ENCODE data around the gene GPR101.
A peak's percentile ranks its signal among the peaks of the same experiment; 100 is the strongest.

Gene GPR101, protein sequence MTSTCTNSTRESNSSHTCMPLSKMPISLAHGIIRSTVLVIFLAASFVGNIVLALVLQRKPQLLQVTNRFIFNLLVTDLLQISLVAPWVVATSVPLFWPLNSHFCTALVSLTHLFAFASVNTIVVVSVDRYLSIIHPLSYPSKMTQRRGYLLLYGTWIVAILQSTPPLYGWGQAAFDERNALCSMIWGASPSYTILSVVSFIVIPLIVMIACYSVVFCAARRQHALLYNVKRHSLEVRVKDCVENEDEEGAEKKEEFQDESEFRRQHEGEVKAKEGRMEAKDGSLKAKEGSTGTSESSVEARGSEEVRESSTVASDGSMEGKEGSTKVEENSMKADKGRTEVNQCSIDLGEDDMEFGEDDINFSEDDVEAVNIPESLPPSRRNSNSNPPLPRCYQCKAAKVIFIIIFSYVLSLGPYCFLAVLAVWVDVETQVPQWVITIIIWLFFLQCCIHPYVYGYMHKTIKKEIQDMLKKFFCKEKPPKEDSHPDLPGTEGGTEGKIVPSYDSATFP

DNA sequence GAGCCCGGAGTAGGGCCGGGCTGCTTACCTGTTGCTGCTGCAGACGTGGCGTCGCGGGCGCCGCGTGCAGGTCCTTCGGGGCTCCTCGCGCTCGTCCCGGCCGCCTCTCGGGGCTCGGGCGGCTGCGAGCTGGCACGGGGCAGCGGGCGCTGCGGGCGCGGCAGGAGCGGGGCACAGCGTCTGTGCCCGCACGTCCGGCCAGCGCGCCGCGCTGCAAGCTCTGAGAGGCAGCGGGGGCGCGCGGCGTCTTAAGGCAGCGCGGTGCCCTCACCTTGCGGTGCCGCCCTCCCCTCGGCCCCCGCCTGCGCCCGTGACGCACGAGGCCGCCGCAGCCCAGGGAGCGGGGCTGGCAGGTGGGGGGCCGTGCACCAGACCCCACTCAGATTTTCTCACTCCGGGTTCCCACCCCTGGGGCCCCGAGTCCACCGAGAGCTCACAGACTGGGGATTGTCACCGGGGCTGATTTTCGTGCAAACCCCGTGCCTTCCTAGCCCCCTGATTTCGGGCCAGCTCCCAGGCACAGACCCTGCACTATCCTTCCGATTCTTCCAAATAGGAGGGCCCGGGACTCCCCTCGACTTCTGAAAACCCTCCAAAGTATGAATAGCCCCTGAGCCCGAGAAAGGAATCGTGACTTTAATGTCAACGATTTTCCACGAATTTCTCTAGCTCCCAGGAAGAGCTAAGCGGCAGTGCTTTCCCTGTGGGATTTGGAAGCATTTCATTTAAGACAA is at the start of gene GPR101:
GPR101 (minus strand) TSS at position 222 of the 734 bp plus-strand sequence. CDS start 2,321 bp downstream, outside the sequence.
- DNase-seq (ENCODE audit: low read depth in 2 of 2) = no peak

- no peak for DNase-seq (ENCODE audit: low read depth in 2 of 2)
Measured at GRCh38 chrX:137081239-137081638, 47.4 kb upstream of the GPR101 start.

DNA sequence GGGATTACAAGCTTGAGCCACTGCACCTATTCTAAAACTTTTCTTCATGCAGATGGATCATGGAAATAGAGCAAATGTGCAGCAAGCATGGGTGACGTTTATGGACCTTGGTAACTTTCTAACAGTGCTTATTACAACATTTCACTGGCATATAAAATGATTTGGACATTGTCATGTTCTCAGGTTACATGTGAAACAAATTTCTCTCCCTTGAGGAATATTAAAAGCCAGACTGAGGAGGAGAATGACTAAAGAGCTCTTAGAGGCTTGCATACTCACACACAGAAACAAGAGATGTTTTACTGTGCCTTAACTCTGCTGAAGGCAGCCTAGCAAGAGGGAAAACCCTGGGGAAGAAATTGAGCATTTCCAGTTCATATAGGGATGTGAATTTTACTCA is 38.6 kb upstream of the GPR101 start:
- DNase-seq (ENCODE audit: low read depth in 2 of 2) = no peak

DNA sequence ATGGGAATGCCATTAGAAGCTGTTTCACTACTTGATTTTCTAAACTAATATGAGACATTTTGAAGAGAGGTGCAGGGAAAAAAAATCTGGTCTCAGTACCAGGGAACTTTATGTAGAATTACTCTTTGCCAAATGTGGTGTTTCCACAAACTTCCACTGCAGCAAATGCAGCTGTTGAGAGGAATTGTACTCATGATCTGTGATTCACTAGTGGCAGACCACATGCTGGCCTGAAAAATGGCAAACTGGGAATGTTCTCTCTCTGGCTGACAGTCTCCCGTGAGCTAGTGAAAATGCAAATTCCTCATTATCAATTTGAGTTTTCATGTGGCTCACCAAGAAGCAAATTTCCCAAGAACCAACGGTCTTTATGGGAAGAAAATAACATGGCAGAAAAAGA is 37.8 kb upstream of the GPR101 start:
- DNase-seq (ENCODE audit: low read depth in 2 of 2) = no peak

DNA sequence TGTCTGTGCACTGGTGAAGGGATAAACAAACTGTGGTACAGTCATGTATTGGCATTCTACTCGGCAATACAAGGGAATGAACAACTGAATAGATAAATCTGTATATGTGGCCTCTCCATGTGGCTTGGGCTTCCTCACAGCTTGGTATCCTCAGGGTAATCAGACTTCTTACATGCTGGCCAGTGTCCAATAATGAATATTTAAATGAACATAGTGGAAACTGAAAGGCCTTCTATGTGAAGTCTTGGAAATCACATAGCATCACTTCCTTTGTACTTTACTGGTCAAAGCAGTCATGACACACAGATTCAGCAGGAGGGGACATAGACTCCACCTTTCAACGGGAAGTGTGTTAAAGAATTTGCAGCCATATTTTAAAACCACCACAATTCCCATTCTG is 33.4 kb upstream of the GPR101 start:
- DNase-seq (ENCODE audit: low read depth in 2 of 2) = no peak

DNA sequence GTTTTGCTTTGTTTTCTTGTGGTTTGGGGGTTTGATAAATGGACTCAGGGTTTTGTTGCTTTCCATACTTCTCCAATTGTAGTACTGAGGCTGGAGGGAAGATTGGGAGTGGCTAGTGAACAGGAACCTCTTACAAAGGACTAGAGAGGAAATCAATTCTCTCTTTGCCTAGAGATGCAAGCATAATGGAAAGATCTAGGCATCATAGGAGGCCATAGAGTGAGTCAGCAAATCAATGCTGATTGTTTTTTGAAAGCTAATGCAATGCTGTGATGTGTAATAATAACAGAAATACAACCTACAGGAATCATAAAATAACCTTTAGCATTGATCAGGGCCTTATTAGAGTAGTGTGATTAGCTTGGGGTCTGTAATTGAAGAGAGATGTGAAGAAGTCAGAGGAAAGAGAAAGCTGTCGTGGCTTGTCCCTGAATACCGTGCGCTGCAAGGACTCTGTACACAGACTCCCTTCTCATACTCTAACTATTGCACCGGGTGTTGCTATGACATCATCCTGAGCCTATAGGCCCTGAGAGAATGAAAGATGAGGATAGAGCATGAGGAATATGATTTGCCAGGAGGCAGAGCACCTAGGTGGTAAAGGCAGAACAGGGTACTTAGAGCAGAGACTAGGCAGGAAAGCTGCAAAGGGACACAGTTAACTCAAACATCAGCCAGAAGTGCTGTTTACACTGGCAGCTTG is 29.3 kb upstream of the GPR101 start:
- no peak for DNase-seq (ENCODE audit: low read depth in 2 of 2)

DNA sequence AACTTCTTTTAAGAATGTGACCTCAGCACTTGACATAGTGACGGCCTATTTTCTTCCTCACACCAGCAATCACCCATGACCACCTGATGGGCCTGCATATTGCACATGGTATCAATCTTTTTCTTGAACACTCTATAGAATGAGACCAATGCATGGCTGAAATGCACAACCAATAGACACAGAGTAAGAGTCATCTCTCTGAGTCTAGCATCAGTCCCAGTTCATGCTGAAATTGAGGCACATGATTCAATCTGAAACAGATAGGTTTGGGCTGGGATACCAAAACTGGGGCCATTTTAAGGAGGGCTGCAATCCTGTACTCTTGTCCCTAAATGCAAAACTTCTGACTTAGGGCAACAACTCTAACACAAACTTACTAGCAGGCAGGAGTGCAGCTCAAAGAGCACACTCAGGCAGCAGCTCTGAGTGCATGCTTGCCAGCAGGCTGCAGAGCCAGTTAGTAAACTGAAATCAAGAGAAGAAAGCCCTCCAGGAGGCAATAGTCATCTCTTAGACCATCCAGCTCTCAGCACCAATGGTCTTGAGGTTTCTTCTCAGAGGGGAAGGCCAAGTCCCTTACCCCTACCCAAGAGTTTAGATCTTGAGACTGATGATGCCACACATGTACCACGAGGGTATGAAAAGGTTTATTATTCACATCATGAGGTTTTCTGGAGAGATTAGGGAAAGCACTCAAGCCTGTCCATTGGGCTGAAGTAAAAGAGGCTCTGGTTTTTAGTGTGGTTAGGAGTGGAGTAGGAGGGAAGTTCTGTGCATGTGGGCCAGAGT is 24.7 kb upstream of the GPR101 start:
- no peak for DNase-seq (ENCODE audit: low read depth in 2 of 2)

- DNase-seq (ENCODE audit: low read depth in 2 of 2) = no peak
Measured at GRCh38 chrX:137052643-137053235, 18.9 kb upstream of the GPR101 start.

GRCh38 chrX:137051978-137052642 is 18.3 kb upstream of the GPR101 start:
- DNase-seq (ENCODE audit: low read depth in 2 of 2) = peak; percentile 61 to 66

DNA sequence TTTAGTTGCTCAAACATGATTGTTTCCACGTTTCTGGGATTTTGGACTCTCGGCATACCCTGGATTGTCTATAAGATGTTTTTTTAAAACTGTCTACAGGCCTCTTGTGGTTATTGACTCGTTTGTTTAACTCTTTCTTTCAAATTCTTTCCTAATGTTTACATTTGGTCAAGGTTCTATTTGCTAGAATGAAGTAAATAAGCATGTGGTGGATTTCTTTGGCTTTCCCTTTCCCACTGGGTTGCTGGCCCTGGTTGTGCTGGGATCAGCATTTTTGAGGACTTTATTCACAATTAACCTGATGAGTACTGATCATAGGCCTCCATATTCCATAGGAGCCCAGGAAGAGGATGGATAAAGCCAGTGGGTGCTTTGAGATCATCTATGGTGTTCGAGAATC is 11.1 kb upstream of the GPR101 start:
- DNase-seq (ENCODE audit: low read depth in 2 of 2) = no peak

DNA sequence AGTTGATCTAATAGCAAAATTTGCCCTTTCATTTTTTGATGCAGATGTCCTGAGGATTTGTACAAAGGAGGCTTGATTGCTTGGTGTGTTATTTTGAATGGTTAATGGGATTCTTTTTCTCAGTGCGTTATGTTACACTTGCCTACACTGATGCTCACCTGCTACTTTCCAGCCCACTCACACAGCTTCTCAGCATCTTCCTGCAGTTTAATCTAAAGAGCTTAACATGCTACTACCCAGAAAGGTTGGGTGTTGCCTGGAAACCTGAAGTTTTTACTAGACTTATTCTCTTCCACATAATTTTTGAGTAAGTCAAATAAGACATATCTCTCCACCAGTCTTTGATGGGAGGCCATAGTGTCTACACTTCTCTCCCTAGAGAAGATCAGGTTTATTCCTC is 9.9 kb upstream of the GPR101 start:
- no peak for DNase-seq (ENCODE audit: low read depth in 2 of 2)

GRCh38 chrX:137041329-137041728 is 7.5 kb upstream of the GPR101 start:
- DNase-seq (ENCODE audit: low read depth in 2 of 2) = no peak

GRCh38 chrX:137040113-137040794 is 6.5 kb upstream of the GPR101 start:
- no peak for DNase-seq (ENCODE audit: low read depth in 2 of 2)

GRCh38 chrX:137034508-137034872 is 695 bp upstream of the GPR101 start:
- DNase-seq (ENCODE audit: low read depth in 2 of 2) = no peak

GRCh38 chrX:137032841-137033773 is 688 bp downstream of the GPR101 start:
- DNase-seq (ENCODE audit: low read depth in 2 of 2) = no peak

DNA sequence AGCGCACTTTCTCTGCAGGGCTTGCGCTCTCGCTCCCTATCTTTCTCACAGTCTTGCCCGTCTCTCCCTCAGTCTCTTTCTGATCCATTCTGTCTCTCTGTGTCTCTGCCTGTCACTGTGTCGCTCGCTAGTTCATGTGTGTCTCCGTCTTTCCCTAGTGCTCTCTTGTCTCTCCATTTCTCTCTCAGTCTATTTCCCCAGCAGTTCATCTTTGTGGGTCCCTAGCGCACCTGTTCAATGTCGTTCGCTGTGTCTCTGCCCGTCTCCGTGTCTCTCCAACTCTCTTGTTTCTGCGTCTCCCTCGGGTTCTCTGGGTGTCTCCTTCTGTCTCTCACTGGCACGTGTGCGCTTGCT is 1.5 kb downstream of the GPR101 start:
- no peak for DNase-seq (ENCODE audit: low read depth in 2 of 2)

DNA sequence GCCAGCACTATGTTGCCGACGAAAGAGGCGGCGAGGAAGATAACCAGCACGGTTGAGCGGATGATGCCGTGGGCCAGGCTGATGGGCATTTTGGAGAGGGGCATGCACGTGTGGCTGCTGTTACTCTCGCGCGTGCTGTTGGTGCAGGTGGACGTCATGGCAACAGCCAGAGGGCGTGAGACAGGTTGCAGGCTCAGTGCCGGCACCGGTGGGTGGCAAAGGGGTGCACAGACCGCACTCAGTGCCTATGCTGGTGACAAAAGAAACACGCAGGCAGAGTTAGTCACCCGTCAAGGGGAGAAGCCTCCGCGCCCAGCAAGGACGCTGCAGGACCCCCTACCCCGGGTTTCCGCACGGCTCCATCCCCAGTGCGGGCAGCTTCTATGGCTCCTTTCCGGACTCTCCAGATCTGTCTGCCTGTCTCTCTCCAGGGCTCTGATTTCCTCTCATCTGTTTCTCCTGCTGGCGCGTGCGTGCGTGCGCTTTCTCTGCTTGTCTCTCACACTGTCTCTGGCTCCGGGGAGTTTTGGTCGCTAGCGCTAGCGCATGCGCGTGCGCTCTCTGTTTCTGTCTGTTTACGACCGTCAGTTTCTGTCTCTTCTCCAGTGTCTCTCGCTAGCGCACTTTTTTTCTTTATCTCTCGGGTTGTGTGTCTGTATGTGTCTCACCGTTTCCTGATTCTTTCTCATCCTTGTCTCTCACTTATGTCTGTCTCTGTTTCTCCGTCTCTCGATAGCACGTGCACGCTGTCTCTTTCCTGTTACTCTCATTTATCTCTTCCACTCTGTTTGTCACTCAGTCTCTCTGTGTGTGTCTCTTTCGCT is 2.1 kb downstream of the GPR101 start:
- DNase-seq (ENCODE audit: low read depth in 2 of 2) = peak; percentile 24 to 33

DNA sequence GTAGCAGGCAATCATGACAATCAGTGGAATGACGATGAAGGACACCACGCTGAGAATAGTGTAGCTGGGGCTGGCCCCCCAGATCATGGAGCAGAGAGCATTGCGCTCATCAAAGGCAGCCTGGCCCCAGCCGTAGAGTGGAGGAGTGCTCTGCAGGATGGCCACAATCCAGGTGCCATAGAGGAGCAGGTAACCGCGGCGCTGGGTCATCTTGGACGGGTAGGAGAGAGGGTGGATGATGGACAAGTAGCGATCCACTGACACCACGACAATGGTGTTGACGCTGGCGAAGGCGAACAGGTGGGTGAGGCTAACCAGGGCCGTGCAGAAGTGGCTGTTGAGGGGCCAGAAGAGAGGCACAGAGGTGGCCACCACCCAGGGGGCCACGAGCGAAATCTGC is 2.8 kb downstream of the GPR101 start:
- no peak for DNase-seq (ENCODE audit: low read depth in 2 of 2)

Data from activated CD4-positive, alpha-beta T cell treated with anti-CD3 and anti-CD28 coated beads for 24 hours (primary cell).